ENCODE results near the gene IGFL1.

DNA sequence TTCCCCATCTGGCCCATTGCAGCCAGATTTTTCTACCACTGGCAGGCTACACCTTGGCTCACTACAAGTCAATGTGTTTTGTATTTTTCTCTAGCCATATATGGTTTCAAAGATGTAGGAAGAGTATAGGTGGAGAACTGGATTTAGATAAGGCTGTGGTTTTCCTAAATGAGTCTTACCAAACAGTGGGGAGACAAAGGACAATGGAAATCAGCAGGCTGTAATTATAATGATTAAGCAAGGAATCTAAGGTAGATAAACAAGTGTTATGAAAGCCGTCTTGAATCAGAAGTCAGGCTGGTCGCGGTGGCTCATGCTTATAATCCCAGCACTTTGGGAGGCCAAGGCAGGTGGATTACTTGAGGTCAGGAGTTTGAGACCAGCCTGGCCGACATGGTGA lies 11.2 kb downstream of the IGFL1 start:
- TF ChIP-seq, protein P1, sequence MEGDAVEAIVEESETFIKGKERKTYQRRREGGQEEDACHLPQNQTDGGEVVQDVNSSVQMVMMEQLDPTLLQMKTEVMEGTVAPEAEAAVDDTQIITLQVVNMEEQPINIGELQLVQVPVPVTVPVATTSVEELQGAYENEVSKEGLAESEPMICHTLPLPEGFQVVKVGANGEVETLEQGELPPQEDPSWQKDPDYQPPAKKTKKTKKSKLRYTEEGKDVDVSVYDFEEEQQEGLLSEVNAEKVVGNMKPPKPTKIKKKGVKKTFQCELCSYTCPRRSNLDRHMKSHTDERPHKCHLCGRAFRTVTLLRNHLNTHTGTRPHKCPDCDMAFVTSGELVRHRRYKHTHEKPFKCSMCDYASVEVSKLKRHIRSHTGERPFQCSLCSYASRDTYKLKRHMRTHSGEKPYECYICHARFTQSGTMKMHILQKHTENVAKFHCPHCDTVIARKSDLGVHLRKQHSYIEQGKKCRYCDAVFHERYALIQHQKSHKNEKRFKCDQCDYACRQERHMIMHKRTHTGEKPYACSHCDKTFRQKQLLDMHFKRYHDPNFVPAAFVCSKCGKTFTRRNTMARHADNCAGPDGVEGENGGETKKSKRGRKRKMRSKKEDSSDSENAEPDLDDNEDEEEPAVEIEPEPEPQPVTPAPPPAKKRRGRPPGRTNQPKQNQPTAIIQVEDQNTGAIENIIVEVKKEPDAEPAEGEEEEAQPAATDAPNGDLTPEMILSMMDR (IDR thresholded peaks at IDR 0.05) = no peak
- TF ChIP-seq POLR2A (IDR thresholded peaks at IDR 0.05) = no peak

Measured in esophagus squamous epithelium (tissue), 4 donors.